T-helper 22 cell (primary cell): ENCODE results near the gene TBX1.

ENCODE experiments used
- DNase-seq: peaks from one replicate; pipeline ENCODE4 v3.0.0-alpha.2; 2020; ENCODE audit warnings: low read depth

Gene TBX1

GRCh38 chr22:19800306-19800705 is 39.7 kb downstream of the TBX1 start:
- no peak for DNase-seq

GRCh38 chr22:19800761-19801244 is 40.2 kb downstream of the TBX1 start:
- DNase-seq: no peak

- no peak for DNase-seq
These were observed 40.9 kb downstream of the TBX1 start for GRCh38 chr22:19801340-19802000.

- no peak for DNase-seq
These were observed 41.7 kb downstream of the TBX1 start for GRCh38 chr22:19802001-19802893.

- no peak for DNase-seq
These were observed 42.5 kb downstream of the TBX1 start for GRCh38 chr22:19802894-19803735.

- DNase-seq: no peak
These were observed 43.2 kb downstream of the TBX1 start for GRCh38 chr22:19803736-19804267.

GRCh38 chr22:19805821-19806212 is 45.2 kb downstream of the TBX1 start:
- DNase-seq: no peak

- no peak for DNase-seq
These were observed 45.9 kb downstream of the TBX1 start for GRCh38 chr22:19806213-19807160.

- no peak for DNase-seq
These were observed 46.8 kb downstream of the TBX1 start for GRCh38 chr22:19807161-19807913.

- no peak for DNase-seq
These were observed 47.6 kb downstream of the TBX1 start for GRCh38 chr22:19807914-19808872.

- DNase-seq: no peak
These were observed 48.4 kb downstream of the TBX1 start for GRCh38 chr22:19808873-19809478.

- DNase-seq: no peak
These were observed 49.2 kb downstream of the TBX1 start for GRCh38 chr22:19809741-19810140.

GRCh38 chr22:19810381-19811201 is 50.0 kb downstream of the TBX1 start:
- no peak for DNase-seq

GRCh38 chr22:19811211-19811621 is 50.6 kb downstream of the TBX1 start:
- no peak for DNase-seq

GRCh38 chr22:19811811-19812771 is 51.5 kb downstream of the TBX1 start:
- no peak for DNase-seq

- DNase-seq: no peak
These were observed 52.3 kb downstream of the TBX1 start for GRCh38 chr22:19812910-19813309.
